HL-60 (cell line): ENCODE measurements around the gene SLC15A5.
A peak's percentile ranks its signal among the peaks of the same experiment; 100 is the strongest.

ENCODE experiments used
- DNase-seq, 2 experiments: peaks; one replicate each; pipeline ENCODE4 v3.0.0-alpha.2; 2010 to 2020; ENCODE audit warnings: low read depth in 1 of 2, low spot score in 1 of 2
- H3K27ac ChIP-seq: fragments of 250-450 bp; sonication (Bioruptor Pico); replicated peaks from 2 replicates; pipeline ENCODE4 v1.5.1; 2020; ENCODE audit warnings: mild to moderate bottlenecking, moderate library complexity
- H3K27me3 ChIP-seq: fragments of 250-450 bp; sonication (Bioruptor Pico); 2 replicates; pipeline ENCODE4 v1.5.1; 2021; ENCODE audit warnings: mild to moderate bottlenecking, moderate library complexity; ENCODE audit not compliant: insufficient read depth, poor library complexity, severe bottlenecking
- H3K4me3 ChIP-seq: replicated peaks from 2 replicates; pipeline ENCODE4 v1.5.1; 2011; ENCODE audit warnings: mild to moderate bottlenecking, control low read depth, low read length; ENCODE audit not compliant: insufficient read depth
- CTCF ChIP-seq: IDR thresholded peaks from one replicate; pipeline ENCODE4 v1.5.1; 2011; ENCODE audit warnings: low read length, control low read depth, inconsistent platforms; ENCODE audit not compliant: insufficient read depth
- GABPA ChIP-seq: IDR thresholded peaks from 2 replicates; pipeline ENCODE4 v1.6.1; 2012; ENCODE audit warnings: low read depth
- POLR2AphosphoS5 ChIP-seq: IDR thresholded peaks from 2 replicates; pipeline ENCODE4 v1.6.1; 2012; ENCODE audit warnings: low read depth
- SPI1 ChIP-seq: IDR thresholded peaks from 2 replicates; pipeline ENCODE4 v1.6.1; 2012; ENCODE audit warnings: low read depth, mild to moderate bottlenecking, borderline replicate concordance
- TF ChIP-seq, protein P1 (sequence below): IDR thresholded peaks from 2 replicates; pipeline ENCODE4 v1.6.1; 2012; ENCODE audit warnings: low read depth; ENCODE audit not compliant: insufficient replicate concordance

SLC15A5 gene

DNA sequence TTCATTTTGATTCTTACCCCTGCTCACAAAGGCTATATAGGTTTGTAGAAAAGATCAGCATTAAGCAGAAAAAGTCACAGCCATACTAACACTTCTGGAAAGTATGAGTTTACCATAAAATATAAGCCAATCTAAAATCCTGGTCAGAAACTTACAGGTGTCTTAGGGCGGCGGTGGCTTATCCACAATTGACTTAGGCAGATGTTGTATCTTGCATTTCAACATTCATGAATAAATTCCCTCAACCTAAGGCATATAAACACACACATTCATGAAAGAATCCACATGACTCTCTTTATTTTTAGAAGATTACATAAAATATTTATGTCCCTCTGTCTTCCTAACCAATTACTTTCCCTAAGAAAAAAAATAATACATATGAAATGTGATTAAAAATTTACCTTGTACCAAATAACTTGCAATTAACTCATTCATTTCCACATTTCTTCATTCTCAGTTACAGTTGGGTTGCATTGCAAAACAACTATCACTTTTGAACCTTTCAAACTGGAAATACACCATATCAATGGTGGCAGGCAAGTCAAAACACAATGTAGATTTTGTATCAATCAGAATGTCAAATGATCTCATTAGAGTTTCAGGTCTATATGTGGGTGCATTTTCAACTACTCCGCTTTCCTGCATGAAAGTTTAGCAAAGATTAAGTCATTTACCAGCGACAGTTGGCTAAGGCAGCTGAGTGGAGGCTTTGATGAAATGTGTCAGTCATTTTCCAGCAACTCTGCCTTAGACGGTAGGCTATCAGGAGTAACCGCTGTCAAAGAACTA lies 124.4 kb downstream of the SLC15A5 start:
- no peak for DNase-seq
- Histone ChIP-seq H3K27ac (no peak overlapping the region), H3K27me3 (no peaks in the 10 kb centered on the region), H3K4me3 (no peak overlapping the region)
- no peak for TF ChIP-seq SPI1

- H3K27me3 ChIP-seq: no peaks in the 10 kb centered on the region
- TF ChIP-seq POLR2AphosphoS5 (no peak), GABPA (no peak), CTCF (no peak), SPI1 (no peak)
- TF ChIP-seq, protein P1, sequence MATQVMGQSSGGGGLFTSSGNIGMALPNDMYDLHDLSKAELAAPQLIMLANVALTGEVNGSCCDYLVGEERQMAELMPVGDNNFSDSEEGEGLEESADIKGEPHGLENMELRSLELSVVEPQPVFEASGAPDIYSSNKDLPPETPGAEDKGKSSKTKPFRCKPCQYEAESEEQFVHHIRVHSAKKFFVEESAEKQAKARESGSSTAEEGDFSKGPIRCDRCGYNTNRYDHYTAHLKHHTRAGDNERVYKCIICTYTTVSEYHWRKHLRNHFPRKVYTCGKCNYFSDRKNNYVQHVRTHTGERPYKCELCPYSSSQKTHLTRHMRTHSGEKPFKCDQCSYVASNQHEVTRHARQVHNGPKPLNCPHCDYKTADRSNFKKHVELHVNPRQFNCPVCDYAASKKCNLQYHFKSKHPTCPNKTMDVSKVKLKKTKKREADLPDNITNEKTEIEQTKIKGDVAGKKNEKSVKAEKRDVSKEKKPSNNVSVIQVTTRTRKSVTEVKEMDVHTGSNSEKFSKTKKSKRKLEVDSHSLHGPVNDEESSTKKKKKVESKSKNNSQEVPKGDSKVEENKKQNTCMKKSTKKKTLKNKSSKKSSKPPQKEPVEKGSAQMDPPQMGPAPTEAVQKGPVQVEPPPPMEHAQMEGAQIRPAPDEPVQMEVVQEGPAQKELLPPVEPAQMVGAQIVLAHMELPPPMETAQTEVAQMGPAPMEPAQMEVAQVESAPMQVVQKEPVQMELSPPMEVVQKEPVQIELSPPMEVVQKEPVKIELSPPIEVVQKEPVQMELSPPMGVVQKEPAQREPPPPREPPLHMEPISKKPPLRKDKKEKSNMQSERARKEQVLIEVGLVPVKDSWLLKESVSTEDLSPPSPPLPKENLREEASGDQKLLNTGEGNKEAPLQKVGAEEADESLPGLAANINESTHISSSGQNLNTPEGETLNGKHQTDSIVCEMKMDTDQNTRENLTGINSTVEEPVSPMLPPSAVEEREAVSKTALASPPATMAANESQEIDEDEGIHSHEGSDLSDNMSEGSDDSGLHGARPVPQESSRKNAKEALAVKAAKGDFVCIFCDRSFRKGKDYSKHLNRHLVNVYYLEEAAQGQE: no peak
- no peak overlapping the region for H3K4me3 ChIP-seq
- no peak overlapping the region for H3K27ac ChIP-seq
- no peak for DNase-seq
Measured at GRCh38 chr12:16150276-16150675, 127.2 kb downstream of the SLC15A5 start.

- peak; percentile 48 to 73 for DNase-seq
- Histone ChIP-seq H3K4me3 (no peak overlapping the region), H3K27ac (no peak overlapping the region), H3K27me3 (no peaks in the 10 kb centered on the region)
- TF ChIP-seq CTCF (no peak), GABPA (no peak), SPI1 (peak; percentile 99)
Measured at GRCh38 chr12:16148938-16149337, 128.5 kb downstream of the SLC15A5 start.
